GM03348 (cell line): Measurements from ENCODE around the gene SLC9A5.

Experiments used
- DNase-seq: peaks from one replicate; pipeline ENCODE4 v3.0.0; 2012; ENCODE audit warnings: low spot score

The SLC9A5 gene

DNA sequence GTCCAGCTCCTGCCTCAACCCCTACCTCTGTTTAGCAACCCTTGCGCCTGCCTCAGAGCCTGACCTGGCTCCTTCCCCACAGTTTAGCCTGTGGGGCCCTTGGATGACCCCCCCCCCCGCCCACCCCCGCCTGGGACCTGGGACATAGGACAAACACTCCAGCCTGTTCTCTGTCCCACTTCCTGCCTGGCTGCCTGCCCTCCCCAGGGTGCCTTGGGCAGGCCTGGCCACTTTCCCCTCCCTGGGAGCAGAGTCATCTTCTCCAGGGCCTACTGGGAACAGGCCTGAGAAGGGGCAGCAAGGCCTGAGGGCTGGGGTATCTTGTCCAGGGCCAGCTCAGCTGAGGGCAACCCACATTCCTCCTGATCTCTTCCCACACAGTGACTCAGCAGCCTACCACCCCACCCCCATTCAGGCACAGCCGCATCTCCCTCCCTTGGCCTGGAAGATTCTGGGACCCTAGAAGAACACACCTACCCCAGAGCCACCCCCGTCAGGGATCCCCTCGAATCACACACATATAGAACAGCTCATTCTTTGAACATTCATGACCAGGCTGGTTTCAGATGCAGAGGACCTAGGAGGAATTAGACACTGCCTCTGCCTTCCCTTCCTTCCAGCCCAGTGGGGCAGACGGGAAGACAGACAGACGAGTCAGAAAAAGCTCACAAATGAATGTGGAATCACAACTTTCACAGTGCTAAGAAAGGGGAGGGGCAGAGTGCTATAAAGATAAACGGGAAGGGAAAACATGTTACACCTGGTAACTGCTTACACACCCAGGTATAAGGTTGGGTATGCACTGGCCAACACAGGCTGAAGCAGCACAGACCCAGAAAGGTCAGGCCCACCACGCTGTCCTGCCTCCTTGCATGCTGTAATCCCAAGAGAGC is 7.5 kb upstream of the SLC9A5 start:
- peak; percentile 86 for DNase-seq

DNA sequence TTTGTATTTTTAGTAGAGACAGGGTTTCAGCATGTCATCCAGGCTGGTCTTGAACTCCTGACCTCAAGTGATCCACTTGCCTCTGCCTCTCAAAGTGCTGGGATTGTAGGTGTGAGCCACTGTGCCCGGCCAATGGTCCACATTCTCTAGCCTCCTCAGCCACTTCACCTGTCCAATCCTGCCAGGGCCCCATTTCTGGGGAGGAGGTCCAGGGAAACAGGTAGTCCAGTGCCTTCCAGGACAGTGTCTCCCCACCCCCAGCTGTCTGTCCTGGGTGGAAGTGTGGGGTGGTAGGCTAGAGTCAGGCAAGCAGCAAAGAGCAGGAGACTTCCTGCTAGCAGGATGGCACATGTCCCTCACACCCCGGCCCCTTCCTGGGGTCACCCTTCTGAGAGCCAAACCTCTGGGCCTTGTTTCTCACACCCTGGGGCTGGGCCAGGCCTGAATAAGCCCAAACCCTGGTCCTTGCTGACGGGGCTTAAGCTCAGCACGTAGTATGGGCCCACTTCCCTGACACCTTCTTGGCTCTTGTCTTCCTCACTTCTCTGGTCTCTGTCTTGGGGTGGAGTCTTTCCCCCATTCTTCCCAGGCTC is 6.5 kb upstream of the SLC9A5 start:
- no peak for DNase-seq

DNA sequence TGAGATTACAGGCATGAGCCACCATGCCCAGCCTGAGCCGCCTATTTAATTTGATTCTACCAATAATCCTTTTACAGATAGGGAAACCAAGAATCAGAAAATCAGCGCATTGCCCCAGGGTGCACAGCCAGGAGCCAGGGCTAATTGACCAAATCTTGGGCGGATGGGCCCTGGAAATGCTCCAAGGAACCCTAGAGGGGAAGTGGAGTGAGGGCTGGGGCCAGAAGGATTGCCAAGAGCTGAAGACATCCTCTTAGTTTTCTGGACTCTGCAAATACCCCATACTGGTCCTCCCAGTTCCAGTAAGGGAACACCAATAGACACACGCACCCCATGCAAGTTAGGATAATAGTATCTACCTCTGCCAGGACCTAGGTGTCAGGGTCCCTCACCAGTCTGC is 5.3 kb upstream of the SLC9A5 start:
- DNase-seq, result no peak

DNA sequence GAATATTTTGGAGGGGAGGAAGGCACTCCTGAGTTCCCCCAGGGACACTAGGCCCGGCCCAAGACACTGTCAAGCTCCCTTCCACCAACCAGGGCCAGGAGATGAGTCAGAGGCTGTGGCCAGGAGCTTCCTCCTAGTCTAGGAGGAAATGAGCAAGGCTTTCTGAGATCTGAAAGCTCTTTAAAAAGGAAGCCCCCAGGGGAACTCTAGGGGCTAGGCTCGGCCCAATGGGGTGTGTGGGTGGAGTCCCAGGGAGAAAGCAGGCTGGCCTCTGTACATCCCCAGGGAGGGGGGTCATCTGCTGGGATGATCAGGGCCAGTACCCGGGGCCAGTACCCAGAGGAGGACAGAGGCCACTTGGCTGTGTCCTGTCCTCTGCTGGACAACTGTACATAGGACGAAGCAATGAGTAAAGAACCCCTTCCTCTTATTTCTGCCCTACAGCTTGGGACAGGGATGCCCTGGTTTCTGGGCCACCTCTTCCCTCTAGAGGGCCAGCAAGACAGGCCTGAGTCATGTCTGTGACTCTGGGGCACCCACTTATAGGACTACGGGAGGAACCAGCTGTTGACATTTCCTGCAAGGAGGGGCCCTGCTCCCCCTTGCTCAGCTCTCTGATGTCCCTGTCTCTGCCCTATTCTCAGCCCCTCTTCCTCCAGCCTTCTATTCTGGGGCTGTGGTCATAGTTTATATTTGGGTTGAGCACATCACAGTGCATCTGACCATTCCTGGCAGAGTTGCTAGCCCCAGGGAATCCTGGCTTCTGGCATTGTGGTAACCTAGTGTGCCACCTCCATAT is 4.2 kb upstream of the SLC9A5 start:
- DNase-seq, result peak; percentile 88

DNA sequence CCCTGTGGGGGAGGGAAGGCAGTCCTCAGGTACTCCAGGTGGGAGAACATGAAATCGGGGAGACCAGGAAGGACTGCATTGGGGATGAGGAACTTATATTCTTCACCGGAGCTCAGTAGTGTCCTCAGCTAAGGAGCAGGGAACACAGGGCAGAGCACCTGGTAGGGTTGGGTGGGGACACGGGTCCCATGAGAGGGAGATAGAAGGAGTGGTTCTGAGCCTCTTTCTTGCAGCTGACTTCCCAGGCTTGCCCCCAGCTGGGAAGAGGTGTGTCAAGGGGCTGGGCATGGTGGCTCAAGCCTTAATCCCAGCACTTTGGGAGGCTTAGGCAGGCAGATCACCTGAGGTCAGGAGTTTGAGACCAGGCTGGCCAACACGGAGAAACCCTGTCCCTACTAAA is 3.6 kb upstream of the SLC9A5 start:
- DNase-seq, result no peak

DNA sequence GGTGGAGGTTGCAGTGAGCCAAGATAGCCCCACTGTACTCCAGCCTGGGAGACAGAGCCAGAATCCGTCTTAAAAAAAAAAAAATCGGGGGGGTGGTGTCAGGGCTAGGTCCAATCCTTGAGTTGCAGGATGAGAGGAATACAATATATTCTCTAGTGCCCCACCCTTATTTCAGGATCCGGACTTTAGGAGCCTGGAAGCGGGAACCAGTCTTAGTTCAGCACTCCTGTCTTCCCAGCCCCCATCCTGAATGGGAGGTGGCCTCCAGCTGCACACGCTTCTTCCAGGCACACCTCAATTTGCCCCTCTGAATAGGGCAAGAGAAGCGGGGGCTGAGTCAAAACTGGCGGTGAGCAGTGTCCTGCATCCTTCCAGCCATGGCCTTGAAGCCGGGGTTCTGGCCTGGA is 3.1 kb upstream of the SLC9A5 start:
- DNase-seq, result no peak

DNA sequence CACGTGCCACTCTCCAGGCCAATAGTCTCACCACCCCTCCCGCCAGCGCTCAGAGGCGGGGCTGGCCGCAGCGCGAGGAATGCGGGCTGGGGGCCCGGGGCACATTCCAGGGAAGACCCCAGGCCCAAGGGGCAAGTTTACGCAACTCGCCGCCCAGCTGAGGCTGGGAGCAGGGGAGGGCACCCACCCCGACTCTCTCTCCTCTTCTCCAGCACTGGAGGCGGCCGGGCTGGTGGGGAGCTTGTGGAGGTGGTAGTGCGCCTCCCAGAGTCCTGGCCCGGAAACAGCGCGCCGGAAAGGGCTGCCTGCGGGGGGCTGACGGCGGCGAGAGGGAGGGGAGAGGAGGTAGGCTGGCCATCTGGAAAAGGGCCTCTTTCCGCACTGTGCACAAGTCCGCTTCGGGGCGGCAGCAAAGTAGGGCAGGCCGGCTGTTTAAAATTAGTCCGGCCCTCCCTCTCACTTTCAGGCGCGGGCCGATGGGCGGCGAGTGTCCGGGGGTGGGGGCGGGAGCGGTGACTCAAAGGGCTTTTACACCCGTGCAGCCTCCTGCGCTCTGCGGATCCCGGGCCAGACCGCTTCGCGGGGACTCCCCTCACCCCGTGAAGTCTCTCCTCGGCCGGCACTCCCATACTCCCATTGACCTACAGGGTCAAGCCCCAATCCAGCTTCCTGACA is 2.6 kb upstream of the SLC9A5 start:
- DNase-seq, result peak; percentile 81

DNA sequence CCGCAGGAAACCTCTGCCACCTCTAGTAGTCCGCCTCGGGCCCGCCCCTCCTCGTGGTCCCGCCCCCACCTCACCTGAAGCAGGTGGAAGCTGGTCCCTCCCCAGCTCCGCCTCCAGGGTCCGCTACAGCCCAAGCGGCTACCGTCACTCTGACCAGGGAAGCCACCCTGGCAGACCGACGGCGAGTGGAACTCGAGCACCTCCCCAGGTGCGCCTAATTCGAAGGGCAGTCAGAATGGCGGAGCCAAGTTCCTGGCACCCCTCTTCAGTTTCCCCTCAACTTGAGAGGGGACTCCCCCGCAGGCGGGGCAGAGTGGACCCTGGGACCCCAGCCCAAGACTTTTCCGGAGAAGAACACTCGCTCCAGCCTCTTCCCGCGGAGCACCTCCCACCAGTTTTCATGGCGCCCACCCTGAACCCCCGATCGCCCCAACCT is 2.0 kb upstream of the SLC9A5 start:
- no peak for DNase-seq

DNA sequence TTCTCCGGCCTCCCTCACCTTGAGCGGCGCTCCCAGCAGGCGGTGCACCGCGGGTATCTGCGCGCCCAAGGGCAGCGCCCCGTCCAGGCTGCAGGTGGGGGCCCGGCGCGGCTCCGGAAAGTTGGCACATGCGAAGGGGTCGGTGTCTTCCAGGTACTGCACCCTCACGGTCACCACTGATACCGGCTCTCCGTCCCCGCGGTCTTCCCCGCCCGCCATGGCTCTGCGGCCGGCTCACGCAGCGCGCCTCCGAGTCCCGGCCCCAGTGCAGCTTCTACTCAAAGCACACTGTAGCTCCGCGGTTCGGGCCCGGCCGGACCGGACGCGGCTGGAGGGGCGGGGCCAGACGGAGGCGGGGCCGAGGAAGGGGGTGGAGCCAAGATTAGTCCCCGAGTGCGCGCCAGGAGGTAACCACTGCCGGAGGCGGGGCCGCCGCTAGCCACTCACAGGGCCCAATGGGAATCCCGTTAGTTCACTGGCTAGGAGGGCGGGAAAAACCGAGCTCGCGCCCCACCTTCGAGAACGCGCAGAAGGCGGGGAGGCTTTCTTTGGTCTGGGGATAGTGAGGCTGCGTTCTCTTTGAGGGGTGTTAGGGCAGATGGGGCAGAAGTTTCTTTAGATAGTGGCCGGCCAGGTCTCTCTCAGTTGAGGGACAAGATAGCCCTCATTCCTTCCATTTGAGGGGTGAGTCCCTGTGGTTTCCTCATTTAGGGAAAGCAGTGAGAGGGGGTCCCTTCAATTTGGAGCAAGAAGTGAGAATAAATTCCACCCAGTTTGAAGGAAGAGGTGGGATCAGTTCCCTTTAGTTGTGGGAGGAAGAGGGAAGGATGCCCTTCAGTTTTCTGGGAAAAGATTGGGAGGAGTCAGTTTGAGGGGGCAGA is 1.3 kb upstream of the SLC9A5 start, which contains the start of gene FHOD1:
TSS of gene FHOD1 (minus strand) at position 290 of the 881 bp plus-strand sequence. CDS start at position 219, 71 bp downstream.
- peak; percentile 97 for DNase-seq

DNA sequence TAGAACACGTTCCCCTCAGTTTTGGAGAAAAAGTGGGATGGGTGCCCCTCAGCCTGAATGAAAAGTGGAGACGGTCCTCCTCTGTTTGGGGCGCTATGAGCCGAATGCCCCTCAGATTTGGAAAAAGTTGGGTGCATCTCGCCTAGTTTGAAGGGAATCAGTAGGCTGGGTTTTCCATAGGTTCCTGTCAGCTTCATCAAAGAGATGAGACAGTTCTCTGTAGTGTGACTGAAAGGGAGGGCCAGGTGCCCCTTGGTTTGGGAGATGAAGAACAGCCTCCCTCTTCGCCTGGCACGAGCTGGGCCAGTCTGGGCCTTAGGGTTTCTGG is 742 bp upstream of the SLC9A5 start:
- DNase-seq, result no peak

DNA sequence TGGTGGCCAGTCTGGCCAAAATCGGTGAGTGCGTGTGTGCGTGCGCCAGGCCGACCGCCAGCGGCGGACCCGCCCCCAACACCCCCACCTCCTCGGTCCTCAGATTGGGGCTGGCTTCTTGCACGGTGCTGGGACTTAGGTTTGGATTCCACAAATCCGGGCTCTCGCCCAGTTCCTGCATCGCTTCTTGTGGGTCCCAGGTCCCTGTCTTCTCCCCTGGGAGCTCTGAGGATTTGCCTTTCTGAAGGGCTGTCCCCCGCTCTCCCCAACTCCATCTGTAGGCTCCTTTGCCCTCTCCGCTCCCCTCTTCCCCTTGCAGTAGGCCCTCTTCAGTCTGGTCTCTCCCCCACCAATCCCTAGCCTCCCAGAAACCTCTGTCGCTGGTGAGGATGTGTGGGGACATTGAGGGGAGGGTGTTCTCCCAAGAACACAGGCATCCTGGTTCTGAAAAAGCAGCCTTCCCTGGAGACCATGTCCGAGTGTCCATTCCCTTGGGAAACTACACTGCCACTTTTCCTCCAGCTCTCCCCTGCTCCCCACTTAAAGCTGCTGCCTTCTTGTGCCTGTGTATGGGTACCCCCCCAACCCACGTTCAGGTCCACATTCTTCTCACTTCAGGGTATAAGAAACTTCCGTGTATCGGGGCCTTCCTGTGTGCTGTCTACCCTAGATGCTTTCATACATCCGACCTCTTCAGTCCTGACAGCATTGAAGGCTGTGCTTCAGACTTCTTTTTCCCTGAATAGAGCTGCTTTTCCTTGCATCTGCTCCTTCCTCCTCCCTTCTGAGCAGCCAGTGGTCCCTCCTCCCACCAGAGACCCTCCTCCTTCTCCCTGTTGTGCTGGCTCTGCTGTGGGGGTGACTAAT is 632 bp downstream of the SLC9A5 start:
- no peak for DNase-seq

DNA sequence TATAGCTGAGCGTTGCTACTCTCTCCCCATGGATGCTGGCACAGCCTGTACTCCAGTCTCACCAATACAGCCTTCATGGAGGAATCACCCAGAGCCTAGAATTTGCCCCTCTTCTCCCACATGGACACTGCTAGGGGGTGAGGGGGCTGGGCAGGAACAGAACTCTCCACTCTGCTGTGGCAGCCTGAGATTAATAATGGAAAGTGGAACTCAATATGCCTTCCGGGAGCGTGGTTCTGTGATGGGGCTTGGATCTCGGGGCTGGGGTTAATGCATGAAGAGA is 1.2 kb downstream of the SLC9A5 start:
- DNase-seq, result no peak

DNA sequence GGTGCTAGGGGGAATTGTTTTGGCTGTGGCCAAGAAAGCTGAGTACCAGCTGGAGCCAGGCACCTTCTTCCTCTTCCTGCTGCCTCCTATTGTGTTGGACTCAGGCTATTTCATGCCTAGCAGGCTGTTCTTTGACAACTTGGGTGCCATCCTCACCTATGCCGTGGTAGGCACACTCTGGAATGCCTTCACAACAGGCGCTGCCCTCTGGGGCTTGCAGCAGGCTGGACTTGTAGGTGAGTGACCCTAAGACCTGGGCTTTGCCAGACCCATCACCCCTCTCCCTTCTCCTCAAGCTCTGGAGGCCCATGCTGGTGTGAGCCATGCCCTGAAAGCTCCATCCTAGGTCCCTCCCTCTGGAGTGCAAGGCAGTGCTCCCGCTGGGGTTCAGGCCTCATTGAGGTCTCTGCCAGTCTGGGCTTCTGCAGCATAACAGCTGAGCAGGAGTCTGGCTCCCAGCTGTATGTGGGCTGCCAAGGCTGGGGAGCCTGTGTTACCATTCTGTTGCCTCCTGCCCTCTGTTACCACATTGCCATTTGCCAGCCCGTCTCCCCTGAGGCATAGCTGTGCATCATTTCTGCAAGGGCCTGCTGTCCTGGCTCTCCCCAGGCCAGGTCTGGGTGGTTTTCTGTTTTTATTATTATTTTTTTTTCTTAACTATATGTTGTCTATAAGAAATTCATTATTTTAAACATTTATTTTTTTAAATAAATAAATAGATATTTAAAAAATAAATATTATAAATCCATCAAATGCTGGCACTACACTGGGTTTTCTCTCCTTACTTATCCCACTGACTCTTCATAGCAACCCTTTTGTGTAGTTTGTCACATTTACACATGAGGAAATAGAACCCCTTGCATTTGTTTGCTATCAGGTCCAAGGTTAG is 4.1 kb downstream of the SLC9A5 start:
- no peak for DNase-seq

DNA sequence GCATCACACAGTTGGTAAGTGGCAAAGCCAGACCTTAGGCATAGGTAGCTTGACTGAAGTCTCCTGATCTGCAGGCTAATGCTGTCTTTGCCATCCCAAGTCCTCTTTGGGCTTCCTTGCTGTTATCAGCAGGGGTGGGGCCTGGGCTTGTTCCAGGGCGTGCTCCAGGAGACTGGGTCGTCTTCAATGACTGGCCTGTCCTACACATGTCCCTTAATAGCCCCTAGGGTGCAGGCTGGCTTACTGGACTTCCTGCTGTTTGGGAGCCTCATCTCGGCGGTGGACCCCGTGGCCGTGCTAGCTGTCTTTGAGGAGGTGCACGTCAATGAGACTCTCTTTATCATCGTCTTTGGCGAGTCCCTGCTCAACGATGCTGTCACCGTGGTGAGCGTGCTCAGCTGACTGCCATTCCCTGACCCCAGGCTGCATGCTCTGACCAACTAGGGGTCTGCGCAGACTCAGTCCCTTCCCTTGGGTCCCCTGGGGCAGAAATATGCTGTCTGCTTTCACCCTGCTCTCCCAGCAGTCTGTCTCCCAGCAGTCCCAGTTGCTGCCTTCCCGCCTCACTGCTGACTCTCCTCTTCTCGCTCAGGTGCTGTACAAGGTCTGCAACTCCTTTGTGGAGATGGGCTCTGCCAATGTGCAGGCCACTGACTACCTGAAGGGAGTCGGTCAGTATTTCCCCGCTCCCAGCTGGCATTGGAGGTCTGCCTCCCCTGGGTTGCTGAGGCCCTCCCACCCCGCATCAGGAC is 6.2 kb downstream of the SLC9A5 start:
- DNase-seq, result no peak

DNA sequence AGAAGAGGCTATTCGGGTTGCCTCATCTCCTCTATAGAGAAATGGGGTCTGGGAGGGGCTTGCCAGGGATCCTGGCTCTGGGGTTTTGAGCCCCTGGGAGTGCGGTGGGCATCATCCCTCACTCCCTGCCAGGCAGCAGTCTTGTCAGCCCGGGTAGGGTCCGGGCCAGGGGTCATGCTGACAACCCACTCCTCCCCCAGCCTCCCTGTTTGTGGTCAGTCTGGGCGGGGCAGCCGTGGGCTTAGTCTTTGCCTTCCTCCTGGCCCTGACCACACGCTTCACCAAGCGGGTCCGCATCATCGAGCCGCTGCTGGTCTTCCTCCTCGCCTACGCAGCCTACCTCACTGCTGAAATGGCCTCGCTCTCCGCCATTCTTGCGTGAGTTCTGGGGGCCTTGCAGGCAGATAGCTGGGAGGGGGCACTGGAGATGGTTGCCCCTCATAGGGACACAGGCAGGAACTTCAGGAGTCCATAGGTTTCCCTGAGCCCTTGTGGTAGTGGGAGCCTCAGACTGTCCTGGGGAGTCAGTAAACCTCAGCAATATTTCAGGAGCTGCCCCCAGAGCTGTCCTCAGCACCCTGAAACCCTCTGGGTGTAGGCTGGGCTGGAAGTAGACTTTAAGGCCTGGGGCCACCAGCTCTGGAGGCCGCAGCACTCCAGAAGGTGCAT is 6.9 kb downstream of the SLC9A5 start:
- DNase-seq, result no peak

DNA sequence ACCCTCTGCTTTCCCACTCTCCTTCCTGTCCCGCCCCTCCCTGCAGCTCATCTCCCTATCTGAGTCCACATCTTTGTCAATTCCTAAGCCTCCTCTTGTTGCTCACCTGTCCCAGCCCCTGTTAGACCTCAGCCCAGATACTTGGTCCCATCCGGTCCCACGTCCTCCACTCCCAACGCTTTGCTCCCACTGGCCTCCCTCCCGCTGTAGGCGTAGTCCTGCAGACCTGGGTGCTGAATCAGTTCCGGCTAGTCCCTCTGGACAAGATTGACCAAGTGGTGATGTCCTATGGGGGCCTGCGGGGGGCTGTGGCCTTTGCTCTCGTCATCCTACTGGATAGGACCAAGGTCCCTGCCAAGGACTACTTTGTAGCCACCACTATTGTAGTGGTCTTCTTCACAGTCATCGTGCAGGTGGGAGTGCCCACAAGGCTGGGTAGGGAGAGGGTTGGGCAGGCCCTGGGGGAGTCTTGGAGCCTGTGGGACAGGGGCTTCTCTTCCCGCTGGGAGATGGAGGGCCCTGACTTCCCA is 8.0 kb downstream of the SLC9A5 start:
- DNase-seq, result no peak

DNA sequence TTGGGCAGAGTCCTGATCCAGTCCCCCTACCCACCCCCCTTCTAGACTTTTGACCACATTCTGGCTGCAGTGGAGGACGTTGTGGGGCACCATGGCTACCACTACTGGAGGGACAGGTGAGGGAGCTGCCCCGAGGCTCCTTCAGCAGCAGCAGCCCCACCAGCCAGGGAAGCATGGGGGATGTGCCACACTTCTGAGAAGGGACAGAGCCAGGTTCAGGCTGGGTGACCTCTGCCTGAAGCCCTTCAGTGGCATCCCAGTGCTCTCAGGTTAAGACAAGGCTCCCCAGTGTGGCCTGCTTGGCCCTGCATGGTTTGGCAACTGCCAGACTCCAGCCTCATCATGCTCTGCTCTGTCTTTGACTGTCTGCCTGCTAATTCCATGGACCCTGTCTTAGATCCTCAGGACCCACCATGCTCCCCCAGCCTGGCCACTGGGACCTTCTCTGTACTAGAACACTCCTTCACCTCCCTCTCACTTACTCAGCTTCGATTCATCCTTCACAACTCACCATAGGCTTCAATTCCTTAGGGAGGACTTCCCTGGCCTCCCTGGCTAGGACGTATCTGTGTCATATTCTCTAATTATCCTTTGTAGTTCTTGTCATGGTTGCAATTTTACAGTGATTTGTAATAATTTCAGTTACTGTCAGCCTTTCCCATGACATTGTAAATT is 8.8 kb downstream of the SLC9A5 start:
- DNase-seq, result no peak
